GM21367 (cell line): ENCODE results near the gene VPS18.
"Not testable (repeated sequence)": the region's sequence is repeated elsewhere in the genome, so short reads cannot be mapped to it uniquely, and the experiment has no call there.

Source experiments
- ATAC-seq: cut with Tn5 transposase; IDR thresholded peaks from one replicate; pipeline ENCODE4 v1.9.1; 2021; ENCODE audit not compliant: unreplicated experiment

Gene VPS18, protein sequence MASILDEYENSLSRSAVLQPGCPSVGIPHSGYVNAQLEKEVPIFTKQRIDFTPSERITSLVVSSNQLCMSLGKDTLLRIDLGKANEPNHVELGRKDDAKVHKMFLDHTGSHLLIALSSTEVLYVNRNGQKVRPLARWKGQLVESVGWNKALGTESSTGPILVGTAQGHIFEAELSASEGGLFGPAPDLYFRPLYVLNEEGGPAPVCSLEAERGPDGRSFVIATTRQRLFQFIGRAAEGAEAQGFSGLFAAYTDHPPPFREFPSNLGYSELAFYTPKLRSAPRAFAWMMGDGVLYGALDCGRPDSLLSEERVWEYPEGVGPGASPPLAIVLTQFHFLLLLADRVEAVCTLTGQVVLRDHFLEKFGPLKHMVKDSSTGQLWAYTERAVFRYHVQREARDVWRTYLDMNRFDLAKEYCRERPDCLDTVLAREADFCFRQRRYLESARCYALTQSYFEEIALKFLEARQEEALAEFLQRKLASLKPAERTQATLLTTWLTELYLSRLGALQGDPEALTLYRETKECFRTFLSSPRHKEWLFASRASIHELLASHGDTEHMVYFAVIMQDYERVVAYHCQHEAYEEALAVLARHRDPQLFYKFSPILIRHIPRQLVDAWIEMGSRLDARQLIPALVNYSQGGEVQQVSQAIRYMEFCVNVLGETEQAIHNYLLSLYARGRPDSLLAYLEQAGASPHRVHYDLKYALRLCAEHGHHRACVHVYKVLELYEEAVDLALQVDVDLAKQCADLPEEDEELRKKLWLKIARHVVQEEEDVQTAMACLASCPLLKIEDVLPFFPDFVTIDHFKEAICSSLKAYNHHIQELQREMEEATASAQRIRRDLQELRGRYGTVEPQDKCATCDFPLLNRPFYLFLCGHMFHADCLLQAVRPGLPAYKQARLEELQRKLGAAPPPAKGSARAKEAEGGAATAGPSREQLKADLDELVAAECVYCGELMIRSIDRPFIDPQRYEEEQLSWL

DNA sequence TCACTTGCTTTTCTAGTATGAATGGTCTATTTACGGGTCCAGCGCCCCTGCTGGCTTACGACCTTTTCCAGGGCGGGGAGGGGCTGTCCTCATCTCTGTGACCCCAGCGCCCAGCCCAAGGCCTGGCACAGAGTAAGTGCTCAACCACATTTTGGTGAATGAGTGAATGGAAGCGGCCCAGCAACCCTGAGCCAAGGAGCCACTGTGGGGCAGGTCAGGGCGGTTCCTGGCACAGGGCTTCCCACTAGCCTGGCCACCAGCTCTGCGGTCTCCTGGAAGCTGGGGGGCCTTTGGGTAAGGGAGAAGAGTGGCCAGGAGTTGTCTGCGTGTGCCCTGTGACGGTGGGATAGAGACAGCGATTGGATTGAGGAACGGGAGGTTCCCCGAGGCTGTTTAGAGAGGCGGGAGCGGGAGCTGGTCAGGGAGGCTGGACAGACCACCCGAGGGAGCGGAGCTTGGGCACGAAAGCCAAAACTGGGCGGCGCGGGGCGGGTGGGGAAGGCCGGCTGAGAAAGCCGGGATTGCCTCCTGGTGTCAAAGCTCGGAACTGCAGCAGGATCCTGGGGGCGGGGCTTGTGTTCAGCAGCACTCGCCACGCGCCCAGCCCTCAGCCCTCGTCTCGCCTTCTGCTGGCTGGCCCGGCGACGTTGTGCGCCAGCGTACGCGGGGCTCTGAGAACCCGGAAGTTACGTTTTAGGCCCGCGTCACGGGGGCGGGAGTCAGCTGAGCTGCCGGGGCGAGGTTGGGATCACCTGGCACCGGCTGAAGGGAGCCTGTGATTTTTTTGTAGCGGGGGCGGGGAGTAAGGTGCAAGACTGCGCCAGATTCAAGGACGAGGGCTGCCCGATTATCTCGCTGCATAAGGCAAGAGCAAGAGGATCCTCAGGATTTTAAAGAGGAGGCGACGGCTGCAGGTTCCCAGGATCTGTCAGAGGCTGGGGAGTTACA, at the start of gene VPS18:
TSS of gene VPS18 (plus strand) at position 718 of the 948 bp plus-strand sequence. CDS start 319 bp downstream, outside the sequence.
- peak; percentile 62 for ATAC-seq

DNA sequence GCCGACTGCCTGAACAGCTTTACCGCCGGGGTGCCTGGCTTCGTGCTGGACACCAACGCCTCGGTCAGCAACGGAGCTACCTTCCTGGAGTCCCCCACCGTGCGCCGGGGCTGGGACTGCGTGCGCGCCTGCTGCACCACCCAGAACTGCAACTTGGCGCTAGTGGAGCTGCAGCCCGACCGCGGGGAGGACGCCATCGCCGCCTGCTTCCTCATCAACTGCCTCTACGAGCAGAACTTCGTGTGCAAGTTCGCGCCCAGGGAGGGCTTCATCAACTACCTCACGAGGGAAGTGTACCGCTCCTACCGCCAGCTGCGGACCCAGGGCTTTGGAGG, 49.6 kb upstream of the VPS18 start:
- no peak for ATAC-seq

DNA sequence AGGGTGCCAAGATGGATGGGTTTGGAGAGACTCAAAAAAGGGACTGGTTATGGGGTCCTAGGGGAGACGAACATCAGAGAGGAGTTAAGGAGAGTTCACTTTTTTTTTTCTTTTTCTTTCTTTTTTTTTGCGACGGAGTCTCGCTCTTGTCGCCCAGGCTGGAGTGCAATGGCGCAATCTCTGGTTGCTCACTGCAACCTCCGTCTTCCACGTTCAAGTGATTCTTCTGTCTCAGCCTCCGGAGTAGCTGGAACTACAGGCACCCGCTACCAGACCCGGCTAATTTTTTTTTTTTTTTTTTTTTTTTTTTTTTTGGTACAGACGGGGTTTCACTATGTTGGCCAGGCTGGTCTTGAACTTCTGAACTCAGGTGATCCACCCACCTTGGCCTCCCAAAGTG, 49.2 kb upstream of the VPS18 start:
- no peak for ATAC-seq

DNA sequence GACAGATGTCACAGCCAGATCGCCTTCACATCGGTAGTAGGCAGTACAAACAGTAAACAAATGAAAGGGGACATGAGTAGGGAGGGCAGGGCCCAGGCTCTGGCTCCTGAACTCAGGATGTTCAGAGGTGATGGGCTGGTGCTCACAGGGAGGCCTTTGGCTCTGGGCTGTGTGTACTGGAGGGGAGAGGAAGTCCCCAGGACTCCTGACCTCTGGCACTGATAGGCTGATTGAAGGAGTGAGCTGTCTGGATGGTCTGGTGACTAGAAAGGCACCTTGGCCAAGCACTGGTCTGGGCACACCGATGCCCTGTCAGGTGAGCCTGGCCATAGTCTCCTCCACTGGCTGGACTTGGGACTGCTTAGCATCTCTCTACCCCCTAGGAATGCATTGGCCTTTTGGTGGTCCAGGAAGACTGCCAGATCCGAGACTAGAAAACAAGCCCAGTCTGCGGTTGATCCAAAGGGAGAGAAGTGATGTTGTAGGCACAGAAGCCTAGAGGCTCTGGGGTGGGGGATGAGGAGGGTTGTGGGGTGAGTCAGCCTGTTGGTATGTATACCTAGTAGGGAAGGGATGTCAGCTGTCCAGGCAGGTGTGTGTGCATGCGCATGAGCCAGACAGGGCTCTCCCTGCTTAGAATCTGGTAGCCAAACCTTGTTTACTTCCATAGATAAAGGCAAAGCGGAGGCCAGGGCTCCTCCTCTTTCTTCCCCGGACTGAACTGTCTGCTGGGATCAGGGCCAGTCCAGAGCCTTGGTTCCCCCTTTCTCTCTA, 48.6 kb upstream of the VPS18 start:
- no peak for ATAC-seq

GRCh38 chr15:40846841-40847222, 47.4 kb upstream of the VPS18 start:
- no peak for ATAC-seq

DNA sequence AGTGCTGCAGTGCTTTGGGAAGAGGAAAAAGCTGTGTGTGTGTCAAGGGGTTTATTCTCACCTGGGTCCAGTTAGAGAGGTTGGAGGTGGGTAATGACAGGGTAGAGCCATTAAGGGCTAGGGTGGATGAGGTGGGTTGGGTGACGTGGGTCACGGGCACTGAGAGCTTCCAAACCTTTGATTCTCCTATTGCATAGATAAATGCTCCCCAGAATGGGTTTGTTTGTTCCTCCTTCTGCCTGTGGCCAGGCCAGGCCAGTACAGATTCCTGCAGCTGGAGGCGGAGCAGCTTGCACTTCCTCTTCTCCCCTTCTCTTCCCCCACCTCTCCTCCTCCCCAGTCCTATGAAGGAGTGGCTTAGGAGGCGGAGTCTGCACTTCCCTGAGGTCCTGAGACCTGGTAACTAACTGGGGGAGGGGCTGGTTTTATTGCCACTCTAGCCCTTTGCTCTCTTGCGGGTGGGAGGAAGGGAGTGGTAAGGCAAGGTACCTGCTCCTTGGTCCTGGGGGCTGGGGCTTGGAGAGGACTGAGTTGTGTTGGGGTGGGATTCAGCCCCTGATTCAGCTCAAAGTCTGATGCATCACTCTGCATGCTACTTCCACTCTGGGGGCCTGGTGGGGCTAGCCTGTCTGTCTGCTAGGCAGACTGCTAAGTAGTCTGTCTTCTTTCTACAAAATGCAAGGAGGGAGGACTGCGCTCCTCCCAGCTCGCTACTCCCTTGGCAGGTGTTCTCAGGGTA, 46.9 kb upstream of the VPS18 start:
- peak; percentile 58 for ATAC-seq

DNA sequence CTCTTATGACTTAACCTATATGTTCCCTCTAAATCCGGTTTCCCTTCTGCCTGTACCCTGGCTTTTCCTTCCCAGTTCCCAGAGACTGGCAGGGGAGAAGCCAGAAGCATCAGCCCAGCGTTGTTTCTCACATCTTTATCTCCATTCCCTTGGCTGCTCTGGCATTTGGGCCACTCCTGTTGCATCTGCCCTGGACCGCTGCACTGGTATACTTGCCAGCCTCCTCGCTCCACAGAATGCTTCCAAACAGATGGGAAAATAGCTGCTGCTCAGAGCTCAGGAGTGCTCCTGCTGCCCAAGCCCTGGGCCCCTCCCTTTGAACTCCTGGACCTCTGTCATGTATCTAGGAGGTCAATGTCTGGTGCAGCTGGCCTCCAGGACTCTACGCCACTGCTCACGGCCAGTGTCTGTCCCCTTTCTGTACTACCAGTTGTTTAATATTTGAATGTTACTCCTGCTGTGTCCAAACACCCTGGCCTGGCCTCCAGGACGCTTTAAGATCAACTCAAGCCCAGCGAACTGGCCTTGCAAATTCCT, 43.6 kb upstream of the VPS18 start:
- no peak for ATAC-seq

- no peak for ATAC-seq
Measured at GRCh38 chr15:40852529-40852928, 41.7 kb upstream of the VPS18 start.

- no peak for ATAC-seq
Measured at GRCh38 chr15:40853241-40853890, 40.9 kb upstream of the VPS18 start.

- no peak for ATAC-seq
Measured at GRCh38 chr15:40854161-40854560, 40.1 kb upstream of the VPS18 start.

GRCh38 chr15:40855706-40856234, 38.5 kb upstream of the VPS18 start:
- no peak for ATAC-seq

- ATAC-seq = no peak
Measured at GRCh38 chr15:40856746-40857145, 37.5 kb upstream of the VPS18 start.

- ATAC-seq = no peak
Measured at GRCh38 chr15:40857601-40858341, 36.5 kb upstream of the VPS18 start.

DNA sequence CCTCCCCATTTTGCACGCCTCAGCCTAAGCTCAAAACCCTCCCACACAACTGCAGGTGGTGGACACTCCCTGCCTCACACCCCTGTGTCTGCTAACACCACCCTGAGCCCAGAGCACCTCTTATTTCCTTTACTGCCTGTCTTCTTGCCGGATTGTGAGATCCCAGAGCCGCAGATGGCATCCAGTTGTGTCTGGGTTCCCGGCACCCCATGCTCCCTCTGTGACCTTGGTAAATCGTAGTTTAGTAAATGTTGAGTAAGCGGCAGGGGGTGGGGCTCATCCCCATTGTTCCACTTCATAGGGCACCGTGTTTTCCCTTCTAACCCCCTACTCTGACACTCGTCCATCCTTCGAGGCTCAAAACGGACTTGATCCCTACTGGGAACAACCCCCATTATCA, 35.5 kb upstream of the VPS18 start:
- no peak for ATAC-seq

DNA sequence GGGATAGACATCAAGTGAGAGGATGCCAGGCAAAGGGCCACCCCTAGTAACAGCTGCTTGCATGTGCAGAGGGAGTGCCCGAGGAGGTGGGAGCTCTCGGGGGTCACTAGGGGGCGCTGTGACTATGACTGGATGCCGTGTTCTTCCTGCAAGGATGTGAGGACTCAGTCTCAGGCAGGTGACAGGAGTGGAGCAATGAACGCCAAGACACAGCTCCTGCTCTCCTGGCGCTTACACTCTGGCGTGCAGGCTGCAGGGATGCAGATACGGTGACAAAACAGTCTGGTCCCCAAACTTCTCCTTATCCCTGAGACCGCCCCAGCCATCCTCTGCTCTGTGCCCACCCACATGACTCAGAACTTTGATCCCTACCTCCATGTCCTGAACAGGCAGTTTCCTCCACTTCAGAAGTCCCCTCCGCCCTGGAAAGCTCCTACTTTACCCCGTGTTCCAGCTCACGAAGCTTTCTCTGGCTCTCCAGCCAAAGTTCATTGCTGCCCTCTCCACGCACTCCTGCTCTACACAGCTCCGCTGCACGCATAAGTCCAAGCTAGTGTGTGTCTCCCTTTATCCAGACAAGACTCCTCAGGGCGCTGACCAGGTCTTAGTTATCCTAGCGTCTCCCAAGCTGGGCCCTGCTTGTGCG, 34.9 kb upstream of the VPS18 start:
- no peak for ATAC-seq

GRCh38 chr15:40861147-40861546, 33.1 kb upstream of the VPS18 start:
- ATAC-seq = not testable (repeated sequence)

DNA sequence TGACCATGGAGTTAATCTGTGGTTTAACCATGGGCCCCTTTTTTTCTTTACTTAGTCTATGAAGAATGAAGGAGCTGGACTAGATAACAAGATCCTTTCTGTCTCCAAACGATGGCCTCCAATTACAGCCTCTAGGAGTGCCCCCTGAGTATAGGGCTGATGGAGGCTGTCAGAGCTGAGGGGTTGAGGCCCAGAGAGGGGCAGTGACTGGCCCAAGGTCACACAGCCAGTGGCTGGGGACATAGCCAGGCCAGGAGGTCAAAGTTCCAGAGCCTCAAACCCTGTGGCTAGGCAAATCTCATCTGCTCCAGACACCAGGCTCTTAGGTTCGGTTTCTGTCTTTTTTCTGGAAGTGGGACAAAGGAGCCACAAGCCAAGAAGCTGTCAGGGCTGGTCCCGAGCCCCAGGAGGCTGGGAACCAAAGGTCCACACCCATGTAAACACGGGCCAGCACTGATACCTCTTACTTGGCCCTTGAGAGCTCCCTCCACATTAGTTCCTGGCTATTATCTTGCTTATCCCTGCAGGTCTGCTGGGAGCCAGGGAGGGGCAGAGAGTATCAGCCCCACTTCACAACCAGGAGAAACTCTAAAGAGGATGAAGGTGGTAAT, 30.5 kb upstream of the VPS18 start:
- no peak for ATAC-seq
